Prostate gland (tissue), 2 donors: ENCODE measurements around the gene PCF11. TPM values are rescaled to one million over a fixed set of nuclear protein-coding genes. Genes with fewer than 3 reads are reported as not detected.
A peak's percentile ranks its signal among the peaks of the same experiment; 100 is the strongest.

ENCODE experiments used
- DNase-seq: peaks from one replicate; pipeline ENCODE4 v3.0.0-alpha.2; 2019; ENCODE audit warnings: low spot score
- H3K27ac ChIP-seq, 2 donors: fragments of 200-600 bp; sonication (generic); 2 replicates each; pipeline ENCODE4 v1.5.1; 2017 to 2019
- H3K27me3 ChIP-seq: fragments of 200-600 bp; sonication (generic); replicated peaks from 2 replicates; pipeline ENCODE4 v1.5.1; 2019; ENCODE audit not compliant: insufficient read depth
- H3K36me3 ChIP-seq, 2 donors: fragments of 200-600 bp; sonication (generic); 1 replicate in 1 of 2; 2 replicates in 1 of 2; pipeline versions ENCODE4 v1.5.1 to v1.8.1; 2017 to 2019
- H3K4me1 ChIP-seq: fragments of 200-600 bp; sonication (generic); replicated peaks from 2 replicates; pipeline ENCODE4 v1.5.1; 2019
- H3K4me3 ChIP-seq, 2 donors: fragments of 200-600 bp; sonication (generic); 2 replicates each; pipeline ENCODE4 v1.5.1; 2017 to 2019
- H3K9me3 ChIP-seq: fragments of 200-600 bp; sonication (generic); 2 replicates; pipeline ENCODE4 v1.5.1; 2017
- POLR2A ChIP-seq: fragments of 450-650 bp; IDR thresholded peaks from one replicate; pipeline ENCODE4 v1.6.1; 2016; ENCODE audit warnings: antibody characterized with exemption, mild to moderate bottlenecking
- POLR2AphosphoS5 ChIP-seq: sonication (generic); formaldehyde crosslinking; IDR thresholded peaks from one replicate; pipeline ENCODE4 v1.6.1; 2017; ENCODE audit warnings: antibody characterized with exemption
- WGBS: methylation state at CpG from one replicate; pipeline ENCODE4 v1.1.5; 2018; 5-methylcytosine and 5-hydroxymethylcytosine counted together
- intact Hi-C: fragments of 100-400 bp; cut with DNase I; formaldehyde crosslinking; loops from one replicate; pipeline ENCODE4 v1.14.2; 2022
- total RNA-seq, 2 donors: library from RNA; depleted of rRNA; stranded (reverse); fragments of >200 nt; gene quantifications; one replicate each; pipeline ENCODE4 v1.1.0, GENCODE V29; 2016
- TF ChIP-seq, protein P1 (sequence below), 4 experiments: fragments of 200-600 bp in 2 of 4; fragments of 450-650 bp in 2 of 4; sonication (generic) in 2 of 4; IDR thresholded peaks; 1 replicate in 3 of 4; 2 replicates in 1 of 4; pipeline ENCODE4 v1.5.1; 2016 to 2019; ENCODE audit warnings: antibody characterized with exemption in 4 of 4, mild to moderate bottlenecking in 2 of 4, moderate library complexity in 2 of 4

PCF11 gene
- total RNA-seq, 2 donors from 2014 or later = 64.1 to 75.2 TPM

DNA sequence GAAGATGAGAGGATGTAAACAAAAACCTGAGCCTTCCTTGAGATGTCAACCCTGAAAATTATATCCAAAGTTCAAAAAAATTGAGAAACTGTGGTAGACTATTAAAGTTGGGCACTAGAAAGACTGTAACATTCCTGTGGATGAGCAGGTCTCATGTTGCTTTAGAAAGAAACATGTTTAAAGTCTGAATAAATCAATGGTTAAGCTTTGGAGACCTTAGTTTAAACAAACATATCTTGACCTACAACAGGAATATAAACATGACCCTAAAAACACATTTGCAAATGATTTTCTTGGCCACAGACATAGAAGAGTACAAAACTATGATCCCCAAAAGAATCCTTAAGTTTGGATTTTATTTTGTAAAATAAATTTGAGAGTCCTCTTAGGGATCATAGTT is 38.1 kb upstream of the PCF11 start:
- no peaks in the 10 kb centered on the region for H3K9me3 ChIP-seq
- TF ChIP-seq POLR2AphosphoS5 (no peak), POLR2A (no peak)
- TF ChIP-seq, protein P1, sequence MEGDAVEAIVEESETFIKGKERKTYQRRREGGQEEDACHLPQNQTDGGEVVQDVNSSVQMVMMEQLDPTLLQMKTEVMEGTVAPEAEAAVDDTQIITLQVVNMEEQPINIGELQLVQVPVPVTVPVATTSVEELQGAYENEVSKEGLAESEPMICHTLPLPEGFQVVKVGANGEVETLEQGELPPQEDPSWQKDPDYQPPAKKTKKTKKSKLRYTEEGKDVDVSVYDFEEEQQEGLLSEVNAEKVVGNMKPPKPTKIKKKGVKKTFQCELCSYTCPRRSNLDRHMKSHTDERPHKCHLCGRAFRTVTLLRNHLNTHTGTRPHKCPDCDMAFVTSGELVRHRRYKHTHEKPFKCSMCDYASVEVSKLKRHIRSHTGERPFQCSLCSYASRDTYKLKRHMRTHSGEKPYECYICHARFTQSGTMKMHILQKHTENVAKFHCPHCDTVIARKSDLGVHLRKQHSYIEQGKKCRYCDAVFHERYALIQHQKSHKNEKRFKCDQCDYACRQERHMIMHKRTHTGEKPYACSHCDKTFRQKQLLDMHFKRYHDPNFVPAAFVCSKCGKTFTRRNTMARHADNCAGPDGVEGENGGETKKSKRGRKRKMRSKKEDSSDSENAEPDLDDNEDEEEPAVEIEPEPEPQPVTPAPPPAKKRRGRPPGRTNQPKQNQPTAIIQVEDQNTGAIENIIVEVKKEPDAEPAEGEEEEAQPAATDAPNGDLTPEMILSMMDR (IDR thresholded peaks at IDR 0.05) = no peak
- H3K4me3 ChIP-seq = no peak overlapping the region
- H3K27ac ChIP-seq = peak overlapping the region; percentile 25 to 44
- no peaks in the 10 kb centered on the region for H3K36me3 ChIP-seq
- H3K4me1 ChIP-seq = no peaks in the 10 kb centered on the region
- H3K27me3 ChIP-seq = no peaks in the 10 kb centered on the region
- DNase-seq = no peak
- intact Hi-C loops = no loop called here

DNA sequence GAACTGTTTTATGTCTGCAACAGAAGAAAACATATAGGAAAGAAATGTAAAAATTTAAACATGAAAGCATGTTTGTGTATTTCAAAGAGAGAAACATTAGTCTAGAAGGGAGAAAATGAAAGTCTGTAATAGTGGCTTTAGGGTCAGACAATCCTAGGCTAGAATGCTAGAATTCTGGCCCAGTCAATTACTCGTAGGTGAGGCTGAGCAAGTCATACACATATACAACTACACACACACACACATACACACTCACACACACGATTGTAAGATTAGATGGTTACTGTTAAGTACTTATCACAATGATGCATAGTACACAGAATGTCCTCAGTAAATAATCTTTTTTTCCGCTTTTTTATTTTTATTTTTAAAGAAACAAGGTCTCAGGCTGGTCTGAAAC is 37.7 kb upstream of the PCF11 start:
- DNase-seq = no peak
- 62% methylated on average over 3 of the region's 3 CpGs for WGBS
- Histone ChIP-seq H3K27me3 (no peaks in the 10 kb centered on the region), H3K36me3 (no peaks in the 10 kb centered on the region), H3K4me3 (no peak overlapping the region), H3K9me3 (no peaks in the 10 kb centered on the region), H3K4me1 (no peaks in the 10 kb centered on the region), H3K27ac (peak overlapping the region; percentile 38 to 44)
- TF ChIP-seq, protein P1 (IDR thresholded peaks at IDR 0.05) = no peak
- TF ChIP-seq POLR2A (no peak), POLR2AphosphoS5 (no peak)
- intact Hi-C loops = no loop called here

GRCh38 chr11:83120327-83120726 is 36.6 kb upstream of the PCF11 start:
- no peaks in the 10 kb centered on the region for H3K9me3 ChIP-seq
- no peak overlapping the region for H3K4me3 ChIP-seq
- no peak for DNase-seq
- H3K27ac ChIP-seq = peak overlapping the region; percentile 38 to 44
- H3K36me3 ChIP-seq = no peaks in the 10 kb centered on the region
- intact Hi-C loops = loop anchor here (2.0 kb wide), 1 partner anchor 36 kb away; the partner anchor contains the start of gene PCF11
- H3K27me3 ChIP-seq = no peaks in the 10 kb centered on the region
- no peak for TF ChIP-seq POLR2A
- TF ChIP-seq, protein P1 (IDR thresholded peaks at IDR 0.05) = no peak
- TF ChIP-seq POLR2AphosphoS5 = no peak
- no peaks in the 10 kb centered on the region for H3K4me1 ChIP-seq

- Histone ChIP-seq H3K27ac (no peak overlapping the region), H3K9me3 (no peaks in the 10 kb centered on the region), H3K4me3 (no peak overlapping the region), H3K27me3 (no peaks in the 10 kb centered on the region), H3K4me1 (no peaks in the 10 kb centered on the region), H3K36me3 (no peaks in the 10 kb centered on the region)
- no peak for DNase-seq
- TF ChIP-seq POLR2AphosphoS5 = no peak
- TF ChIP-seq, protein P1 (IDR thresholded peaks at IDR 0.05) = no peak
- TF ChIP-seq POLR2A = no peak
- intact Hi-C loops = no loop called here
These were observed 34.9 kb upstream of the PCF11 start for GRCh38 chr11:83122050-83122449.

DNA sequence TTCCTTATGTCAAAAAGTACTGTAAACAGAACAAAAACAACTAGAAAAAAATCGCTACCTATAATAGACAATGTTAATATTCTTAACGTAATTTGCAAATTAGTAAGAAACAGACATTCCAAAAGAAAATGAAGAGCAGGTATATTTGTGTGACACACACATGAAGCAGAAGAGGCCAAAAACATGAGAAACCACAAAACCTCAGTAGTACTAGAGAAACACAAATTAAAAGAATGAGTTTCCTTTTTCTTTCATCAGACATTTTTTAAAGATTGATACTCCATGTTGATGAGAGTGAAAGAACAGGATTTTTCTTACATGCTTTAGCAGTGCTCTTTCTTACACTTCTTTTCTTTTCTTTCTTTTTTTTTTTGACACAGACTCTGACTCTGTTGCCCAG is 34.2 kb upstream of the PCF11 start:
- TF ChIP-seq, protein P1 (IDR thresholded peaks at IDR 0.05) = no peak
- TF ChIP-seq POLR2AphosphoS5 (no peak), POLR2A (no peak)
- Histone ChIP-seq H3K36me3 (no peaks in the 10 kb centered on the region), H3K27ac (no peak overlapping the region), H3K4me3 (no peak overlapping the region), H3K27me3 (no peaks in the 10 kb centered on the region), H3K4me1 (no peaks in the 10 kb centered on the region), H3K9me3 (no peaks in the 10 kb centered on the region)
- 96% methylated on average over 2 of the region's 2 CpGs for WGBS
- DNase-seq = no peak
- intact Hi-C loops = no loop called here
